Upper lobe of right lung (tissue), 1 donor: ENCODE results near the gene GOLGA3. TPM values are rescaled to one million over a fixed set of nuclear protein-coding genes. Genes with fewer than 3 reads are reported as not detected.
A peak's percentile ranks its signal among the peaks of the same experiment; 100 is the strongest.
"Not testable (repeated sequence)": the region's sequence is repeated elsewhere in the genome, so short reads cannot be mapped to it uniquely, and the experiment has no call there.

Experiments used
- ATAC-seq: fragments of 200-7000 bp; cut with Tn5 transposase; one replicate; pipeline ENCODE4 v1.9.1; 2020; ENCODE audit warnings: mild to moderate bottlenecking, moderate library complexity
- DNase-seq: peaks from one replicate; pipeline ENCODE4 v3.0.0-alpha.2; 2020
- H3K27ac ChIP-seq: fragments of 200-600 bp; one replicate; pipeline ENCODE4 v1.8.0; 2022
- H3K27me3 ChIP-seq: fragments of 200-600 bp; one replicate; pipeline ENCODE4 v1.8.0; 2022; ENCODE audit warnings: mild to moderate bottlenecking
- H3K36me3 ChIP-seq: fragments of 200-600 bp; one replicate; pipeline ENCODE4 v1.8.0; 2022
- H3K4me1 ChIP-seq: fragments of 200-600 bp; one replicate; pipeline ENCODE4 v1.8.0; 2022
- H3K4me3 ChIP-seq: fragments of 200-600 bp; one replicate; pipeline ENCODE4 v1.8.0; 2022; ENCODE audit warnings: mild to moderate bottlenecking
- H3K9me3 ChIP-seq: fragments of 200-600 bp; one replicate; pipeline ENCODE4 v1.8.0; 2022
- intact Hi-C: fragments of 100-400 bp; cut with DNase I; formaldehyde crosslinking; loops from one replicate; pipeline ENCODE4 v1.11.0; 2022
- total RNA-seq: library from RNA; stranded (reverse); fragmentation: NEBNext Ultra II Directional; extraction: Animal tissue kit (Norgen Biotek cat#: 25700); gene quantifications from one replicate; pipeline ENCODE4 v1.2.1, GENCODE V29; 2021
- TF ChIP-seq, protein P1 (sequence below): fragments of 200-600 bp; IDR thresholded peaks from one replicate; pipeline ENCODE4 v1.8.0; 2022; ENCODE audit warnings: antibody characterized with exemption
- donor health status: DM: no; HTN: yes; CAD: no; lungs with severe emphysema.

GOLGA3 gene
- total RNA-seq, 1 donor from 2014 or later, result 65.3 TPM

- H3K27me3 ChIP-seq, result no peaks in the 10 kb centered on the region
- H3K9me3 ChIP-seq, result no peaks in the 10 kb centered on the region
- peaks cover 4% of the 10 kb centered on the region for H3K4me1 ChIP-seq
- ATAC-seq (peak; percentile 26), DNase-seq (no peak)
- no peak overlapping the region for H3K27ac ChIP-seq
- TF ChIP-seq, protein P1, sequence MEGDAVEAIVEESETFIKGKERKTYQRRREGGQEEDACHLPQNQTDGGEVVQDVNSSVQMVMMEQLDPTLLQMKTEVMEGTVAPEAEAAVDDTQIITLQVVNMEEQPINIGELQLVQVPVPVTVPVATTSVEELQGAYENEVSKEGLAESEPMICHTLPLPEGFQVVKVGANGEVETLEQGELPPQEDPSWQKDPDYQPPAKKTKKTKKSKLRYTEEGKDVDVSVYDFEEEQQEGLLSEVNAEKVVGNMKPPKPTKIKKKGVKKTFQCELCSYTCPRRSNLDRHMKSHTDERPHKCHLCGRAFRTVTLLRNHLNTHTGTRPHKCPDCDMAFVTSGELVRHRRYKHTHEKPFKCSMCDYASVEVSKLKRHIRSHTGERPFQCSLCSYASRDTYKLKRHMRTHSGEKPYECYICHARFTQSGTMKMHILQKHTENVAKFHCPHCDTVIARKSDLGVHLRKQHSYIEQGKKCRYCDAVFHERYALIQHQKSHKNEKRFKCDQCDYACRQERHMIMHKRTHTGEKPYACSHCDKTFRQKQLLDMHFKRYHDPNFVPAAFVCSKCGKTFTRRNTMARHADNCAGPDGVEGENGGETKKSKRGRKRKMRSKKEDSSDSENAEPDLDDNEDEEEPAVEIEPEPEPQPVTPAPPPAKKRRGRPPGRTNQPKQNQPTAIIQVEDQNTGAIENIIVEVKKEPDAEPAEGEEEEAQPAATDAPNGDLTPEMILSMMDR, result no peak
- peaks cover 57% of the 10 kb centered on the region for H3K36me3 ChIP-seq
- H3K4me3 ChIP-seq, result no peak overlapping the region
- intact Hi-C loops, result no loop called here
Measured at GRCh38 chr12:132754160-132754932, 74.3 kb downstream of the GOLGA3 start.

GRCh38 chr12:132753670-132754069, 75.0 kb downstream of the GOLGA3 start:
- peaks cover 64% of the 10 kb centered on the region for H3K36me3 ChIP-seq
- ATAC-seq, H3K4me3 ChIP-seq, H3K4me1 ChIP-seq, DNase-seq, H3K9me3 ChIP-seq, H3K27me3 ChIP-seq, intact Hi-C loops, H3K27ac ChIP-seq: not testable (repeated sequence)

GRCh38 chr12:132748319-132748718, 80.3 kb downstream of the GOLGA3 start:
- intact Hi-C loops, result no loop called here
- DNase-seq, result no peak
- Histone ChIP-seq H3K4me3 (no peak overlapping the region), H3K27ac (no peak overlapping the region), H3K36me3 (peaks cover 99% of the 10 kb centered on the region), H3K9me3 (no peaks in the 10 kb centered on the region), H3K27me3 (no peaks in the 10 kb centered on the region), H3K4me1 (no peaks in the 10 kb centered on the region)
- ATAC-seq, result no peak
- TF ChIP-seq, protein P1, result no peak

GRCh38 chr12:132747896-132748295, 80.8 kb downstream of the GOLGA3 start:
- H3K4me1 ChIP-seq, result no peaks in the 10 kb centered on the region
- H3K27me3 ChIP-seq, result no peaks in the 10 kb centered on the region
- no peaks in the 10 kb centered on the region for H3K9me3 ChIP-seq
- H3K36me3 ChIP-seq, result peaks cover 99% of the 10 kb centered on the region
- ATAC-seq (no peak), DNase-seq (no peak)
- TF ChIP-seq, protein P1, result no peak
- no peak overlapping the region for H3K4me3 ChIP-seq
- no peak overlapping the region for H3K27ac ChIP-seq
- intact Hi-C loops, result no loop called here

DNA sequence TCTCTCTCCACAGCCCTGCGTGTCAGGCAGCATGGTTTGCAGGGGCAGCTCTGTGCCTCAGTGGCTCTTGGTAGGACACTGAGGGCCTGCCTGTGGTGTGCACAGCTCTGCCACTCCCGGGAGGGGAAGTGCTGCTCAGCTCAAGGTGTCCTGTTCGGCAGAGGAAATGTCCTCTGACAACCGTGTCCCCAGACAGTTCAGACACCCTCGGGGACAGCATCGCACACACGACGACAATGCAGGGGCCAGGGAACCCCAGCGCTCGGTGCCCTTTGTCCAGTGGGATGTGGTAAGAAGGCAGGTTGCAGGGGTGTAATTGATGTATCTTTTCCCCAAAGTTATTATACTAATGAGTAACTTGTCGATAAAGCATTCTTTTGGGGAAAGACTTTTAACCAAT, 81.3 kb downstream of the GOLGA3 start:
- peaks cover 99% of the 10 kb centered on the region for H3K36me3 ChIP-seq
- no peak overlapping the region for H3K27ac ChIP-seq
- H3K9me3 ChIP-seq, result no peaks in the 10 kb centered on the region
- DNase-seq (no peak), ATAC-seq (no peak)
- no peaks in the 10 kb centered on the region for H3K4me1 ChIP-seq
- TF ChIP-seq, protein P1, result no peak
- H3K4me3 ChIP-seq, result no peak overlapping the region
- H3K27me3 ChIP-seq, result no peaks in the 10 kb centered on the region
- intact Hi-C loops, result no loop called here

DNA sequence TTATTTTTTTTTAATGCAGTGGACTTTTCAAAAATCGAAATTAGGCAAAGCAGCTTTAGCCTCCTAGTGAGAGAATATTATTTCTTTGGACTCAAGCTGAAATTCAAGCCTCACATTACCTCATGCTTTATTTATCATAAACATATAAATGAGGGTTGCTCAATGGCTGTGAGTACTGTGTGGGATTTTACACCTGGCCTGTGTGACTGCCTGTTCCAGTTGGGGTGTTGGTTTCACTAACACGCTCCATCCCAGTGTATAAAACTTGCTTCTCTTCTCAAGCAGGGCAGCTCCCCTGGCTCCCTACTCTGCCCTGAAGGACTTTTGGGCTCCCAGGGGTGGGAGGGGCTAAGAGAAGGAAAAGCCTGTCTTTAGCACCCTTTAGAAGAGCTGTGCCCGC, 82.1 kb downstream of the GOLGA3 start:
- Histone ChIP-seq H3K4me1 (no peaks in the 10 kb centered on the region), H3K4me3 (no peak overlapping the region), H3K27me3 (no peaks in the 10 kb centered on the region), H3K36me3 (peaks cover 99% of the 10 kb centered on the region), H3K27ac (no peak overlapping the region), H3K9me3 (no peaks in the 10 kb centered on the region)
- TF ChIP-seq, protein P1, result no peak
- ATAC-seq (no peak), DNase-seq (no peak)
- intact Hi-C loops, result no loop called here
